DOHH2 (cell line): Measurements from ENCODE around the gene SMAD7.

Source experiments
- CTCF ChIP-seq: fragments of 200-600 bp; sonication (generic); IDR thresholded peaks from one replicate; pipeline ENCODE4 v1.5.1; 2014; ENCODE audit warnings: antibody characterized with exemption, mild to moderate bottlenecking, low read depth, low read length; ENCODE audit not compliant: poor library complexity, severe bottlenecking
- EZH2phosphoT487 ChIP-seq: fragments of 200-600 bp; sonication (generic); IDR thresholded peaks from 2 replicates; pipeline ENCODE4 v1.6.1; 2017; ENCODE audit warnings: borderline replicate concordance, mild to moderate bottlenecking, antibody characterized with exemption, low read length, moderate library complexity, mixed read lengths

GRCh38 chr18:48966523-48966922 is 15.8 kb upstream of the SMAD7 start:
- TF ChIP-seq CTCF (no peak), EZH2phosphoT487 (no peak)
